ENCODE results near the gene HMCN2.

GRCh38 chr9:130426467-130426773 lies 160.9 kb downstream of the HMCN2 start:
- TF ChIP-seq, protein P1, sequence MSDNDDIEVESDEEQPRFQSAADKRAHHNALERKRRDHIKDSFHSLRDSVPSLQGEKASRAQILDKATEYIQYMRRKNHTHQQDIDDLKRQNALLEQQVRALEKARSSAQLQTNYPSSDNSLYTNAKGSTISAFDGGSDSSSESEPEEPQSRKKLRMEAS (IDR thresholded peaks at IDR 0.05), result no peak
- no peak for TF ChIP-seq YY1 (IDR thresholded peaks at IDR 0.05; ENCODE audit: low read depth)
- TF ChIP-seq, protein P2, sequence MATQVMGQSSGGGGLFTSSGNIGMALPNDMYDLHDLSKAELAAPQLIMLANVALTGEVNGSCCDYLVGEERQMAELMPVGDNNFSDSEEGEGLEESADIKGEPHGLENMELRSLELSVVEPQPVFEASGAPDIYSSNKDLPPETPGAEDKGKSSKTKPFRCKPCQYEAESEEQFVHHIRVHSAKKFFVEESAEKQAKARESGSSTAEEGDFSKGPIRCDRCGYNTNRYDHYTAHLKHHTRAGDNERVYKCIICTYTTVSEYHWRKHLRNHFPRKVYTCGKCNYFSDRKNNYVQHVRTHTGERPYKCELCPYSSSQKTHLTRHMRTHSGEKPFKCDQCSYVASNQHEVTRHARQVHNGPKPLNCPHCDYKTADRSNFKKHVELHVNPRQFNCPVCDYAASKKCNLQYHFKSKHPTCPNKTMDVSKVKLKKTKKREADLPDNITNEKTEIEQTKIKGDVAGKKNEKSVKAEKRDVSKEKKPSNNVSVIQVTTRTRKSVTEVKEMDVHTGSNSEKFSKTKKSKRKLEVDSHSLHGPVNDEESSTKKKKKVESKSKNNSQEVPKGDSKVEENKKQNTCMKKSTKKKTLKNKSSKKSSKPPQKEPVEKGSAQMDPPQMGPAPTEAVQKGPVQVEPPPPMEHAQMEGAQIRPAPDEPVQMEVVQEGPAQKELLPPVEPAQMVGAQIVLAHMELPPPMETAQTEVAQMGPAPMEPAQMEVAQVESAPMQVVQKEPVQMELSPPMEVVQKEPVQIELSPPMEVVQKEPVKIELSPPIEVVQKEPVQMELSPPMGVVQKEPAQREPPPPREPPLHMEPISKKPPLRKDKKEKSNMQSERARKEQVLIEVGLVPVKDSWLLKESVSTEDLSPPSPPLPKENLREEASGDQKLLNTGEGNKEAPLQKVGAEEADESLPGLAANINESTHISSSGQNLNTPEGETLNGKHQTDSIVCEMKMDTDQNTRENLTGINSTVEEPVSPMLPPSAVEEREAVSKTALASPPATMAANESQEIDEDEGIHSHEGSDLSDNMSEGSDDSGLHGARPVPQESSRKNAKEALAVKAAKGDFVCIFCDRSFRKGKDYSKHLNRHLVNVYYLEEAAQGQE (IDR thresholded peaks at IDR 0.05; ENCODE audit: low read depth), result no peak
- TF ChIP-seq CREB1 (IDR thresholded peaks at IDR 0.05; ENCODE audit: low read depth), result no peak
- no peak for TF ChIP-seq USF1 (IDR thresholded peaks at IDR 0.05)
- TF ChIP-seq TAF1 (IDR thresholded peaks at IDR 0.05; ENCODE audit: low read depth), result no peak
- no peak for TF ChIP-seq TEAD4 (IDR thresholded peaks at IDR 0.05)
- TF ChIP-seq ZBTB7A (IDR thresholded peaks at IDR 0.05; ENCODE audit: low read depth), result no peak
- no peak for TF ChIP-seq FOXM1 (IDR thresholded peaks at IDR 0.05; ENCODE audit: borderline replicate concordance, low read depth)
- no peak for TF ChIP-seq CEBPB (IDR thresholded peaks at IDR 0.05)
- no peak for TF ChIP-seq RAD21 (IDR thresholded peaks at IDR 0.05; ENCODE audit: low read depth)
- TF ChIP-seq EGR1 (IDR thresholded peaks at IDR 0.05), result no peak
- no peak for TF ChIP-seq EP300 (IDR thresholded peaks at IDR 0.05; ENCODE audit: borderline replicate concordance)
- TF ChIP-seq TCF12 (IDR thresholded peaks at IDR 0.05; ENCODE audit: low read depth), result no peak
